Measurements from ENCODE around the gene HTT.

Gene HTT

GRCh38 chr4:3205995-3206394 is 131.5 kb downstream of the HTT start:
- DNase-seq, result no peak

GRCh38 chr4:3206439-3207100 is 132.1 kb downstream of the HTT start:
- no peak for DNase-seq

- no peak for DNase-seq
Observed at GRCh38 chr4:3207531-3208037, 133.1 kb downstream of the HTT start.

GRCh38 chr4:3208826-3209225 is 134.3 kb downstream of the HTT start:
- DNase-seq, result no peak

- DNase-seq, result no peak
Observed at GRCh38 chr4:3209551-3210325, 135.3 kb downstream of the HTT start.

GRCh38 chr4:3210467-3210866 is 136.0 kb downstream of the HTT start:
- DNase-seq, result no peak

- DNase-seq, result no peak
Observed at GRCh38 chr4:3211866-3212265, 137.4 kb downstream of the HTT start.

- DNase-seq, result no peak
Observed at GRCh38 chr4:3212391-3213105, 138.1 kb downstream of the HTT start.

- DNase-seq, result no peak
Observed at GRCh38 chr4:3213106-3213425, 138.6 kb downstream of the HTT start.

GRCh38 chr4:3213661-3214250 is 139.3 kb downstream of the HTT start:
- DNase-seq, result no peak

- no peak for DNase-seq
Observed at GRCh38 chr4:3215256-3215655, 140.8 kb downstream of the HTT start.

GRCh38 chr4:3215733-3216132 is 141.3 kb downstream of the HTT start:
- DNase-seq, result no peak

GRCh38 chr4:3217266-3217665 is 142.8 kb downstream of the HTT start:
- no peak for DNase-seq

- DNase-seq, result no peak
Observed at GRCh38 chr4:3217771-3218170, 143.3 kb downstream of the HTT start.

GRCh38 chr4:3218824-3219760 is 144.6 kb downstream of the HTT start:
- DNase-seq, result no peak

GRCh38 chr4:3219761-3220475 is 145.4 kb downstream of the HTT start:
- DNase-seq, result no peak

- no peak for DNase-seq
Observed at GRCh38 chr4:3220476-3221183, 146.1 kb downstream of the HTT start.

- no peak for DNase-seq
Observed at GRCh38 chr4:3221184-3221494, 146.7 kb downstream of the HTT start.

GRCh38 chr4:3221996-3222395 is 147.5 kb downstream of the HTT start:
- no peak for DNase-seq

GRCh38 chr4:3223346-3223745 is 148.9 kb downstream of the HTT start:
- no peak for DNase-seq
